Measurements from ENCODE around the gene IL23R. TPM values are rescaled to one million over a fixed set of nuclear protein-coding genes. Genes with fewer than 3 reads are reported as not detected.

Gene IL23R
- total RNA-seq, 4 donors from 2014 or later: under 0.01 to 0.22 TPM; not detected in 2

DNA sequence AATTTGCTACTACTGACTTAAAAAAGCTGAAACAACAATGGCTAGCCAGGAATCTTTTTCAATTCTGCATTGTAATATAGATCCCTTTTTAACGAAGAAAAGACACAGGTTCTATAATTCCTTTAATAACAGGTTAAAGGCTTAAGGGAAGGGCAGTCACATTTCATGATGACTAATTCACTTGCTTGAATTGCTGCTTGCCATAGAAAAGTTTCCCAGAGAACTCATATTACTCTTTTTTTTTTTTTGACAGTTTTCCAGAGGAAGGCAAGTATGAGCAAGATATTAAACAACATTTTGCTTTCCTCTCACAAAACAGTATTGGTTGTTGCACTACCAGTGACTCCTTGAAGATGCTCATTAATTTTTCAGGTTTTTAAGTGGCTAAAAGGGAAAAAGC lies 60.9 kb downstream of the IL23R start:
- H3K27ac ChIP-seq: peak overlapping the region; percentile 19 to 84 (median 72)
- intact Hi-C loops (cut with DNase I): no loop called here
- TF ChIP-seq POLR2A (IDR thresholded peaks at IDR 0.05): no peak
- no peak for TF ChIP-seq CTCF (IDR thresholded peaks at IDR 0.05)
- H3K36me3 ChIP-seq: no peaks in the 10 kb centered on the region
- no peaks in the 10 kb centered on the region for H3K9me3 ChIP-seq
- WGBS, 2 donors: 43 to 47% methylated on average over 1 of the region's 1 CpG
- H3K27me3 ChIP-seq: no peaks in the 10 kb centered on the region
- no peak for DNase-seq
- H3K4me3 ChIP-seq: no peak overlapping the region
- H3K4me1 ChIP-seq: peaks cover 8 to 94% (median 36%) of the 10 kb centered on the region in 3 donors

DNA sequence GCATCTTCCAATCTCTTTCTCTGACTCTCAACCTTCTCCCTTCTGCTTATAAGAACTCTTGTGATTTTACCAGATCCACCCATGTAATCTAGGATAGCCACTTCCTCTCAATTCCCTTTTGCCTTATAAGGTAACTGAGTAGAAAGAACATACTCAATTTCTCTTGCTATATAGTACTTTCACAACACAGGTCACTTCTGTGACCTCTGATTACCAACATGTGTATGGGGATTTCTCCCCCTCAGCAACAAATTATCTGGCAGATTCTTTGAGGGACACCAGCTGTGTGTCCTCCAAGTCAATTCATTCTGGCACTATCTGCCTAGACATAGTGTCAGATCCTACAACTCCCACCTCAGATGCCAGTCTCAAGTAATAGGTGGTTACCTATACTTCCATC lies 62.5 kb downstream of the IL23R start:
- Histone ChIP-seq H3K27me3 (no peaks in the 10 kb centered on the region), H3K27ac (peak overlapping the region in 2 of 4 donors; percentile 78 to 83), H3K36me3 (no peaks in the 10 kb centered on the region), H3K4me3 (no peak overlapping the region), H3K4me1 (peaks cover 8 to 88% (median 36%) of the 10 kb centered on the region in 3 donors), H3K9me3 (no peaks in the 10 kb centered on the region)
- TF ChIP-seq CTCF (IDR thresholded peaks at IDR 0.05) (no peak), POLR2A (IDR thresholded peaks at IDR 0.05) (no peak)
- no peak for DNase-seq
- intact Hi-C loops (cut with DNase I): no loop called here

- Histone ChIP-seq H3K36me3 (no peaks in the 10 kb centered on the region), H3K9me3 (no peaks in the 10 kb centered on the region), H3K4me1 (peaks cover 8 to 75% (median 26%) of the 10 kb centered on the region in 3 donors), H3K4me3 (no peak overlapping the region), H3K27me3 (no peaks in the 10 kb centered on the region), H3K27ac (peak overlapping the region in 3 of 4 donors; percentile 74 to 83 (median 78))
- 33 to 51% methylated on average over 3 of the region's 3 CpGs for WGBS, 2 donors
- no peak for DNase-seq
- TF ChIP-seq CTCF (IDR thresholded peaks at IDR 0.05) (no peak), POLR2A (IDR thresholded peaks at IDR 0.05) (no peak)
- intact Hi-C loops (cut with DNase I): loop anchor here (10.0 kb wide), 1 partner anchor 264 kb away; no protein-coding TSS in a partner anchor
These were observed 64.3 kb downstream of the IL23R start for GRCh38 chr1:67230539-67230938.

DNA sequence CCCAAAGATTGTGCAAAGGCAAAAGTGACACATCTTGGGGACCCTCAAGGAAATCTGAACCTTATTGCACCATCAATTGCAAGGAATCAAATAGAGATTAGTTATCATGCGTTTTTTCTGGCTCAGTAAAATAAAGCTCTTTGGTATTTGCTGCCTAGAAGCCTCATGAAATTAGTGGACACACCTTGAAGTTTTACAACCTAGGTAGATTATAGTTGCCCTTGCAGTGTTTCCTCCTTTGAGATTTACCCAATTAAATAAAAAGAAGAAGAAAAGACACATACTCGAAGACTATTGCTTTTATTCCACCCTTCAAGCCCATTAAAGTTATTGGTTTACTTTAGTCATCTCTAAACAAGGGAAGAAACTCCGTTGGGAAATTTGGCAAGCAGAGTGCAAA lies 70.0 kb downstream of the IL23R start:
- 39 to 51% methylated on average over 3 of the region's 3 CpGs for WGBS, 2 donors
- Histone ChIP-seq H3K4me3 (no peak overlapping the region), H3K27ac (no peak overlapping the region), H3K27me3 (no peaks in the 10 kb centered on the region), H3K9me3 (no peaks in the 10 kb centered on the region), H3K36me3 (no peaks in the 10 kb centered on the region), H3K4me1 (peaks cover 0 to 19% (median 0%) of the 10 kb centered on the region in 3 donors)
- TF ChIP-seq POLR2A (IDR thresholded peaks at IDR 0.05) (no peak), CTCF (IDR thresholded peaks at IDR 0.05) (no peak)
- intact Hi-C loops (cut with DNase I): loop anchor here (10.0 kb wide), 1 partner anchor 259 kb away; no protein-coding TSS in a partner anchor
- DNase-seq: no peak

DNA sequence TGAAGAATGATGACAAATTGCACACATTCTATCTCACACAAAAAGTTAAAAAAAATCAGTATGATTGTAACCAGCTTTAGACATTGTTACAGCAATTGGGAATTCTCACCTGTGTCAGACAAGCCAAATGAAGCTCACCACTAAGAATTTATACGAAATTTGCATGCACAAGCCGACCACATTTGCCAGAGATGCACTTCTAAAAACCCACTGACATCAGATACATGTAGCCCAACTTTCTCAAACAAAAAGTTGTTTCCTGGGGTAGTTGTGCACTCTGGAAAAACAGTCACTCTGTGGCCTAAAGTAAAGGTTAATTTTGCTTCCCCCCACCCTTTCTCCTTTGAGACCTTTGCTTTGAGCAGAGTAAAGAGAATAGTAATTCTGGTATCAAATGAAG lies 73.5 kb downstream of the IL23R start:
- no peak overlapping the region for H3K4me3 ChIP-seq

More for the DNA sequence above, 73.5 kb downstream of the IL23R start:
- no peaks in the 10 kb centered on the region for H3K4me1 ChIP-seq
- intact Hi-C loops (cut with DNase I): loop anchor here (10.0 kb wide), 1 partner anchor 255 kb away; no protein-coding TSS in a partner anchor
- no peak for DNase-seq
- TF ChIP-seq POLR2A (IDR thresholded peaks at IDR 0.05) (no peak), CTCF (IDR thresholded peaks at IDR 0.05) (no peak)
- H3K9me3 ChIP-seq: no peaks in the 10 kb centered on the region
- no peaks in the 10 kb centered on the region for H3K36me3 ChIP-seq
- H3K27ac ChIP-seq: no peak overlapping the region
- 46 to 67% methylated on average over 2 of the region's 2 CpGs for WGBS, 2 donors
- H3K27me3 ChIP-seq: no peaks in the 10 kb centered on the region
